HepG2 (cell line): Measurements from ENCODE around the gene SLC25A11. TPM values are rescaled to one million over a fixed set of nuclear protein-coding genes. Genes with fewer than 3 reads are reported as not detected.

ENCODE experiments used
- ELF1 ChIP-seq: sonication (generic); formaldehyde crosslinking; IDR thresholded peaks from 2 replicates; pipeline ENCODE4 v1.4.0; 2020; ENCODE audit warnings: missing genetic modification reagents
- MAF1 ChIP-seq: sonication (generic); formaldehyde crosslinking; IDR thresholded peaks from 2 replicates; pipeline ENCODE4 v1.5.0; 2020; ENCODE audit warnings: missing genetic modification reagents, borderline replicate concordance
- MTA3 ChIP-seq: sonication (generic); formaldehyde crosslinking; IDR thresholded peaks from 2 replicates; pipeline ENCODE4 v1.4.0; 2020; ENCODE audit warnings: missing genetic modification reagents
- MXD4 ChIP-seq: IDR thresholded peaks from 2 replicates; pipeline ENCODE4 v1.6.1; 2016; ENCODE audit warnings: mild to moderate bottlenecking, missing biosample characterization, missing genetic modification reagents
- NFE2L1 ChIP-seq: sonication (generic); formaldehyde crosslinking; IDR thresholded peaks from 2 replicates; pipeline ENCODE4 v1.4.0; 2020; ENCODE audit warnings: missing genetic modification reagents, mild to moderate bottlenecking, borderline replicate concordance
- ZNF274 ChIP-seq: sonication (generic); formaldehyde crosslinking; IDR thresholded peaks from 2 replicates; pipeline ENCODE4 v1.5.1; 2020; ENCODE audit warnings: mild to moderate bottlenecking, missing genetic modification reagents
- ZNF317 ChIP-seq: sonication (generic); formaldehyde crosslinking; IDR thresholded peaks from 2 replicates; pipeline ENCODE4 v1.5.0; 2020; ENCODE audit warnings: mild to moderate bottlenecking, missing genetic modification reagents
- ZNF773 ChIP-seq: sonication (generic); formaldehyde crosslinking; IDR thresholded peaks from 2 replicates; pipeline ENCODE4 v1.4.0; 2020; ENCODE audit warnings: missing genetic modification reagents, borderline replicate concordance
- ZSCAN31 ChIP-seq: sonication (generic); formaldehyde crosslinking; IDR thresholded peaks from 2 replicates; pipeline ENCODE4 v1.5.0; 2020; ENCODE audit warnings: low read depth, mild to moderate bottlenecking, missing genetic modification reagents
- polyA plus RNA-seq, 8 experiments: library from polyadenylated mRNA; depleted of rRNA in 3 of 8; stranded (reverse) in 7 of 8; unstranded in 1 of 8; fragments of >200 nt; fragmentation: Illumina TruSeq in 4 of 8; extraction: Trizol in 4 of 8; gene quantifications; 2 replicates each; pipeline versions ENCODE4 v1.2.1 to v1.2.3, GENCODE V29; 2011 to 2016; ENCODE audit warnings: low read depth in 4 of 8, missing spikeins in 1 of 8, mixed read lengths in 1 of 8; ENCODE audit not compliant: insufficient read depth in 1 of 8
- total RNA-seq, 5 experiments: library from RNA; depleted of rRNA; stranded (reverse); fragments of >200 nt; fragmentation: Illumina TruSeq; extraction: Trizol; gene quantifications; 2 replicates each; pipeline ENCODE4 v1.2.3, GENCODE V29; 2016; ENCODE audit warnings: low read depth in 1 of 5
- TF ChIP-seq, protein P1 (sequence below): sonication (generic); formaldehyde crosslinking; IDR thresholded peaks from 2 replicates; pipeline ENCODE4 v1.5.0; 2020; ENCODE audit warnings: mild to moderate bottlenecking, missing genetic modification reagents, borderline replicate concordance
- TF ChIP-seq, protein P2 (sequence below): sonication (generic); formaldehyde crosslinking; IDR thresholded peaks from 2 replicates; pipeline ENCODE4 v1.4.0; 2020; ENCODE audit warnings: missing genetic modification reagents
- TF ChIP-seq, protein P3 (sequence below): sonication (generic); formaldehyde crosslinking; IDR thresholded peaks from 2 replicates; pipeline ENCODE4 v1.5.1; 2020; ENCODE audit warnings: mild to moderate bottlenecking, missing genetic modification reagents, borderline replicate concordance
- TF ChIP-seq, protein P4 (sequence below): sonication (generic); formaldehyde crosslinking; IDR thresholded peaks from 2 replicates; pipeline ENCODE4 v1.8.0; 2022; ENCODE audit warnings: missing genetic modification reagents, mild to moderate bottlenecking, borderline replicate concordance
- TF ChIP-seq, protein P5 (sequence below): sonication (generic); formaldehyde crosslinking; IDR thresholded peaks from 2 replicates; pipeline ENCODE4 v1.4.0; 2020; ENCODE audit warnings: mild to moderate bottlenecking, missing genetic modification reagents
- TF ChIP-seq, protein P6 (sequence below): sonication (generic); formaldehyde crosslinking; IDR thresholded peaks from 2 replicates; pipeline ENCODE4 v1.5.1; 2020; ENCODE audit warnings: missing genetic modification reagents, mild to moderate bottlenecking, borderline replicate concordance

SLC25A11 gene
- total and polyA plus RNA-seq, 2 of the 13 experiments (the other 11 are each of a cell fraction or from before 2014, with no cell fraction given) = 35.4 to 47.2 TPM

DNA sequence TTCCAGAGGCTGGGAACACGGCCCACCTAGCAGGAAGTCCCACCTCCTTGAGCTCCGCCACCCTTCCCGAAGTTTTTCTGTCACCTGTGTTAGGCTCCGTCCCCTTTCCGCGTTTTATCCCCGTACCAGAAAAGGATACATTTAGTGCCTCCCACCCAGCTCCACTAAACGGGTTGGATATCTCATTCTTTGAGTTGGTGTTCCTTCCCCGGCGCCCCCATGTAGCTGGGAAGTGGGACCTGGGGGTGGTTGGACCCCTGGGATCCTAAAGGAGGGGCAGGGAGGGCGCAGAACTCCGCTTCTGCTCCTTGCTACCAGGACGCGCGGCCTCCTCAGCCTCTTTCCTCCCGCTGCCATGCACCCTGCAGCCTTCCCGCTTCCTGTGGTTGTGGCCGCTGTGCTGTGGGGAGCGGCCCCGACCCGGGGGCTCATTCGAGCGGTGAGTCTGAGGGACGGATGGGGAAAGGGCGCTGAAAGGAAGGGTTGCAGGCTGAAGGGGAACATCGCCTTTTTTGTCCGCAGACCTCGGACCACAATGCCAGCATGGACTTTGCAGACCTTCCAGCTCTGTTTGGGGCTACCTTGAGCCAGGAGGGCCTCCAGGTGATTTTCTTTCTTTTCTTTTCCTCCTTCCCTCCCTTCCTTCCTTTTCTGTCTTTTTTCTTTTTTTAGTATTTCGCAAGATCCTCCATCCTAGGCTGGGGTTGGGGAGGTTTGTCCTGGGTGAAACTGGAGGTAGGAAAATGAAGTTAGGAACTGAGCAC lies 891 bp upstream of the SLC25A11 start (continued):
- TF ChIP-seq ZNF773 (CRISPR knock-in tag) = no peak
- TF ChIP-seq, protein P1, sequence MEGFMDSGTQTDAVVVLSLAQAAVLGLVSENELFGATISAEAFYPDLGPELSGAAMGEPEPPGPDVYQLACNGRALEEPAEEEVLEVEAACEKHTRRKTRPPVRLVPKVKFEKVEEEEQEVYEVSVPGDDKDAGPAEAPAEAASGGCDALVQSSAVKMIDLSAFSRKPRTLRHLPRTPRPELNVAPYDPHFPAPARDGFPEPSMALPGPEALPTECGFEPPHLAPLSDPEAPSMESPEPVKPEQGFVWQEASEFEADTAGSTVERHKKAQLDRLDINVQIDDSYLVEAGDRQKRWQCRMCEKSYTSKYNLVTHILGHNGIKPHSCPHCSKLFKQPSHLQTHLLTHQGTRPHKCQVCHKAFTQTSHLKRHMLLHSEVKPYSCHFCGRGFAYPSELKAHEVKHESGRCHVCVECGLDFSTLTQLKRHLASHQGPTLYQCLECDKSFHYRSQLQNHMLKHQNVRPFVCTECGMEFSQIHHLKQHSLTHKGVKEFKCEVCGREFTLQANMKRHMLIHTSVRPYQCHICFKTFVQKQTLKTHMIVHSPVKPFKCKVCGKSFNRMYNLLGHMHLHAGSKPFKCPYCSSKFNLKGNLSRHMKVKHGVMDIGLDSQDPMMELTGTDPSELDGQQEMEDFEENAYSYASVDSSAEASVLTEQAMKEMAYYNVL = no peak
- TF ChIP-seq MAF1 (CRISPR knock-in tag) = no peak
- no peak for TF ChIP-seq MTA3 (CRISPR knock-in tag)
- TF ChIP-seq, protein P2, sequence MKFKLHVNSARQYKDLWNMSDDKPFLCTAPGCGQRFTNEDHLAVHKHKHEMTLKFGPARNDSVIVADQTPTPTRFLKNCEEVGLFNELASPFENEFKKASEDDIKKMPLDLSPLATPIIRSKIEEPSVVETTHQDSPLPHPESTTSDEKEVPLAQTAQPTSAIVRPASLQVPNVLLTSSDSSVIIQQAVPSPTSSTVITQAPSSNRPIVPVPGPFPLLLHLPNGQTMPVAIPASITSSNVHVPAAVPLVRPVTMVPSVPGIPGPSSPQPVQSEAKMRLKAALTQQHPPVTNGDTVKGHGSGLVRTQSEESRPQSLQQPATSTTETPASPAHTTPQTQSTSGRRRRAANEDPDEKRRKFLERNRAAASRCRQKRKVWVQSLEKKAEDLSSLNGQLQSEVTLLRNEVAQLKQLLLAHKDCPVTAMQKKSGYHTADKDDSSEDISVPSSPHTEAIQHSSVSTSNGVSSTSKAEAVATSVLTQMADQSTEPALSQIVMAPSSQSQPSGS (CRISPR knock-in tag) = no peak
- TF ChIP-seq ZNF317 (CRISPR knock-in tag) = no peak
- no peak for TF ChIP-seq ZSCAN31
- TF ChIP-seq, protein P3, sequence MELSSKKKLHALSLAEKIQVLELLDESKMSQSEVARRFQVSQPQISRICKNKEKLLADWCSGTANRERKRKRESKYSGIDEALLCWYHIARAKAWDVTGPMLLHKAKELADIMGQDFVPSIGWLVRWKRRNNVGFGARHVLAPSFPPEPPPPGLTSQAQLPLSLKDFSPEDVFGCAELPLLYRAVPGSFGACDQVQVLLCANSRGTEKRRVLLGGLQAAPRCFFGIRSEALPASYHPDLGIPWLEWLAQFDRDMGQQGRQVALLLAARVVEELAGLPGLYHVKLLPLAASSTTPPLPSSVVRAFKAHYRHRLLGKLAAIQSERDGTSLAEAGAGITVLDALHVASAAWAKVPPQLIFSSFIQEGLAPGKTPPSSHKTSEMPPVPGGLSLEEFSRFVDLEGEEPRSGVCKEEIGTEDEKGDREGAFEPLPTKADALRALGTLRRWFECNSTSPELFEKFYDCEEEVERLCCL = no peak
- TF ChIP-seq ELF1 = no peak
- no peak for TF ChIP-seq MXD4
- TF ChIP-seq, protein P4, sequence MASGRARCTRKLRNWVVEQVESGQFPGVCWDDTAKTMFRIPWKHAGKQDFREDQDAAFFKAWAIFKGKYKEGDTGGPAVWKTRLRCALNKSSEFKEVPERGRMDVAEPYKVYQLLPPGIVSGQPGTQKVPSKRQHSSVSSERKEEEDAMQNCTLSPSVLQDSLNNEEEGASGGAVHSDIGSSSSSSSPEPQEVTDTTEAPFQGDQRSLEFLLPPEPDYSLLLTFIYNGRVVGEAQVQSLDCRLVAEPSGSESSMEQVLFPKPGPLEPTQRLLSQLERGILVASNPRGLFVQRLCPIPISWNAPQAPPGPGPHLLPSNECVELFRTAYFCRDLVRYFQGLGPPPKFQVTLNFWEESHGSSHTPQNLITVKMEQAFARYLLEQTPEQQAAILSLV = no peak
- TF ChIP-seq, protein P5, sequence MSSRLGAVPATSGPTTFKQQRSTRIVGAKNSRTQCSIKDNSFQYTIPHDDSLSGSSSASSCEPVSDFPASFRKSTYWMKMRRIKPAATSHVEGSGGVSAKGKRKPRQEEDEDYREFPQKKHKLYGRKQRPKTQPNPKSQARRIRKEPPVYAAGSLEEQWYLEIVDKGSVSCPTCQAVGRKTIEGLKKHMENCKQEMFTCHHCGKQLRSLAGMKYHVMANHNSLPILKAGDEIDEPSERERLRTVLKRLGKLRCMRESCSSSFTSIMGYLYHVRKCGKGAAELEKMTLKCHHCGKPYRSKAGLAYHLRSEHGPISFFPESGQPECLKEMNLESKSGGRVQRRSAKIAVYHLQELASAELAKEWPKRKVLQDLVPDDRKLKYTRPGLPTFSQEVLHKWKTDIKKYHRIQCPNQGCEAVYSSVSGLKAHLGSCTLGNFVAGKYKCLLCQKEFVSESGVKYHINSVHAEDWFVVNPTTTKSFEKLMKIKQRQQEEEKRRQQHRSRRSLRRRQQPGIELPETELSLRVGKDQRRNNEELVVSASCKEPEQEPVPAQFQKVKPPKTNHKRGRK = no peak
- TF ChIP-seq NFE2L1 = peak; percentile 29; the same call in 1 of the 2 replicates
- peak; percentile 67; the same call in 1 of the 2 replicates for TF ChIP-seq ZNF274
- TF ChIP-seq, protein P6, sequence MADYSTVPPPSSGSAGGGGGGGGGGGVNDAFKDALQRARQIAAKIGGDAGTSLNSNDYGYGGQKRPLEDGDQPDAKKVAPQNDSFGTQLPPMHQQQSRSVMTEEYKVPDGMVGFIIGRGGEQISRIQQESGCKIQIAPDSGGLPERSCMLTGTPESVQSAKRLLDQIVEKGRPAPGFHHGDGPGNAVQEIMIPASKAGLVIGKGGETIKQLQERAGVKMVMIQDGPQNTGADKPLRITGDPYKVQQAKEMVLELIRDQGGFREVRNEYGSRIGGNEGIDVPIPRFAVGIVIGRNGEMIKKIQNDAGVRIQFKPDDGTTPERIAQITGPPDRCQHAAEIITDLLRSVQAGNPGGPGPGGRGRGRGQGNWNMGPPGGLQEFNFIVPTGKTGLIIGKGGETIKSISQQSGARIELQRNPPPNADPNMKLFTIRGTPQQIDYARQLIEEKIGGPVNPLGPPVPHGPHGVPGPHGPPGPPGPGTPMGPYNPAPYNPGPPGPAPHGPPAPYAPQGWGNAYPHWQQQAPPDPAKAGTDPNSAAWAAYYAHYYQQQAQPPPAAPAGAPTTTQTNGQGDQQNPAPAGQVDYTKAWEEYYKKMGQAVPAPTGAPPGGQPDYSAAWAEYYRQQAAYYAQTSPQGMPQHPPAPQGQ (CRISPR knock-in tag) = no peak
